Ectodermal cell (in vitro differentiated cells): ENCODE data around the gene NSUN2.

Experiments used
- H3K27ac ChIP-seq: 2 replicates; pipeline ENCODE4 v1.7.0; 2013; ENCODE audit warnings: mild to moderate bottlenecking, low read depth, low read length; ENCODE audit not compliant: insufficient read depth, poor library complexity, severe bottlenecking
- H3K27me3 ChIP-seq: 2 replicates; pipeline ENCODE4 v1.7.0; 2013; ENCODE audit warnings: mild to moderate bottlenecking, low read length; ENCODE audit not compliant: insufficient read depth, control insufficient read depth, poor library complexity, severe bottlenecking
- H3K36me3 ChIP-seq: one replicate; pipeline ENCODE4 v1.7.0; 2013; ENCODE audit warnings: low read length; ENCODE audit not compliant: control insufficient read depth, insufficient read depth
- H3K4me1 ChIP-seq: one replicate; pipeline ENCODE4 v1.7.0; 2013; ENCODE audit warnings: low read length; ENCODE audit not compliant: control insufficient read depth, insufficient read depth
- H3K4me3 ChIP-seq: 2 replicates; pipeline ENCODE4 v1.7.0; 2013; ENCODE audit warnings: low read depth, low read length, control low read depth; ENCODE audit not compliant: insufficient read depth
- H3K9me3 ChIP-seq: 2 replicates; pipeline ENCODE4 v1.7.0; 2013; ENCODE audit warnings: mild to moderate bottlenecking, low read length, moderate library complexity; ENCODE audit not compliant: control insufficient read depth
- WGBS, 2 experiments: methylation state at CpG; one replicate each; pipeline ENCODE4 v1.1.7; 2013; ENCODE audit warnings: missing lambda C conversion rate in 2 of 2; 5-methylcytosine and 5-hydroxymethylcytosine counted together

The NSUN2 gene

GRCh38 chr5:6567835-6568234, 65.0 kb downstream of the NSUN2 start:
- Histone ChIP-seq H3K27me3 (no peaks in the 10 kb centered on the region), H3K4me3 (no peak overlapping the region), H3K27ac (no peak overlapping the region), H3K4me1 (no peaks in the 10 kb centered on the region), H3K9me3 (no peaks in the 10 kb centered on the region), H3K36me3 (no peaks in the 10 kb centered on the region)

GRCh38 chr5:6567068-6567467, 65.8 kb downstream of the NSUN2 start:
- Histone ChIP-seq H3K9me3 (no peaks in the 10 kb centered on the region), H3K36me3 (no peaks in the 10 kb centered on the region), H3K27me3 (no peaks in the 10 kb centered on the region), H3K4me1 (no peaks in the 10 kb centered on the region), H3K4me3 (no peak overlapping the region), H3K27ac (no peak overlapping the region)
- WGBS, 2 experiments = 90 to 91% methylated on average over 4 of the region's 4 CpGs

- WGBS, 2 experiments = 83 to 96% methylated on average over 2 to 3 of the region's 3 CpGs
- Histone ChIP-seq H3K4me3 (no peak overlapping the region), H3K27me3 (no peaks in the 10 kb centered on the region), H3K27ac (no peak overlapping the region), H3K4me1 (no peaks in the 10 kb centered on the region), H3K9me3 (no peaks in the 10 kb centered on the region), H3K36me3 (no peaks in the 10 kb centered on the region)
These were observed 67.4 kb downstream of the NSUN2 start for GRCh38 chr5:6565492-6565891.

- 85 to 88% methylated on average over 6 of the region's 6 CpGs for WGBS, 2 experiments
- H3K4me1 ChIP-seq = no peaks in the 10 kb centered on the region
- H3K9me3 ChIP-seq = no peaks in the 10 kb centered on the region
- H3K36me3 ChIP-seq = no peaks in the 10 kb centered on the region
- no peak overlapping the region for H3K4me3 ChIP-seq
- H3K27me3 ChIP-seq = no peaks in the 10 kb centered on the region
- no peak overlapping the region for H3K27ac ChIP-seq
These were observed 74.9 kb downstream of the NSUN2 start for GRCh38 chr5:6557807-6558575.

- H3K9me3 ChIP-seq = no peaks in the 10 kb centered on the region
- no peak overlapping the region for H3K4me3 ChIP-seq
- H3K27me3 ChIP-seq = no peaks in the 10 kb centered on the region
- WGBS, 2 experiments = 88 to 95% methylated on average over 1 of the region's 1 CpG
- no peak overlapping the region for H3K27ac ChIP-seq
- H3K4me1 ChIP-seq = no peaks in the 10 kb centered on the region
- H3K36me3 ChIP-seq = no peaks in the 10 kb centered on the region
These were observed 76.1 kb downstream of the NSUN2 start for GRCh38 chr5:6556802-6557102.

GRCh38 chr5:6556089-6556801, 76.6 kb downstream of the NSUN2 start:
- Histone ChIP-seq H3K36me3 (no peaks in the 10 kb centered on the region), H3K27ac (no peak overlapping the region), H3K4me1 (no peaks in the 10 kb centered on the region), H3K27me3 (no peaks in the 10 kb centered on the region), H3K4me3 (no peak overlapping the region), H3K9me3 (no peaks in the 10 kb centered on the region)
- 91% methylated on average over 7 to 8 of the region's 8 CpGs for WGBS, 2 experiments

GRCh38 chr5:6554812-6555211, 78.0 kb downstream of the NSUN2 start:
- no peaks in the 10 kb centered on the region for H3K4me1 ChIP-seq

GRCh38 chr5:6553972-6554371, 78.9 kb downstream of the NSUN2 start:
- Histone ChIP-seq H3K4me3 (no peak overlapping the region), H3K27me3 (no peaks in the 10 kb centered on the region), H3K36me3 (no peaks in the 10 kb centered on the region), H3K9me3 (no peaks in the 10 kb centered on the region), H3K27ac (no peak overlapping the region), H3K4me1 (no peaks in the 10 kb centered on the region)
- 88% methylated on average over 11 of the region's 11 CpGs for WGBS, 2 experiments

More at GRCh38 chr5:6554812-6555211, 78.0 kb downstream of the NSUN2 start:
- H3K27me3 ChIP-seq = no peaks in the 10 kb centered on the region
- no peak overlapping the region for H3K4me3 ChIP-seq
- WGBS, 2 experiments = 88 to 92% methylated on average over 1 to 4 of the region's 4 CpGs
- H3K9me3 ChIP-seq = no peaks in the 10 kb centered on the region
- H3K36me3 ChIP-seq = no peaks in the 10 kb centered on the region
- H3K27ac ChIP-seq = no peak overlapping the region

GRCh38 chr5:6552612-6553011, 80.2 kb downstream of the NSUN2 start:
- Histone ChIP-seq H3K9me3 (no peaks in the 10 kb centered on the region), H3K27me3 (no peaks in the 10 kb centered on the region), H3K4me3 (no peak overlapping the region), H3K4me1 (no peaks in the 10 kb centered on the region), H3K36me3 (no peaks in the 10 kb centered on the region), H3K27ac (no peak overlapping the region)
- WGBS, 2 experiments = 87 to 91% methylated on average over 7 of the region's 7 CpGs

GRCh38 chr5:6551955-6552313, 80.9 kb downstream of the NSUN2 start:
- Histone ChIP-seq H3K27ac (no peak overlapping the region), H3K4me1 (no peaks in the 10 kb centered on the region), H3K36me3 (no peaks in the 10 kb centered on the region), H3K27me3 (no peaks in the 10 kb centered on the region), H3K9me3 (no peaks in the 10 kb centered on the region), H3K4me3 (no peak overlapping the region)
- WGBS, 2 experiments = 92 to 94% methylated on average over 6 of the region's 6 CpGs
